Stimulated activated CD4-positive, alpha-beta T cell treated with anti-CD3 and anti-CD28 coated beads, Interleukin-2, amount 100 ng/mL, for 48 hours (primary cell): Measurements from ENCODE around the gene TTC7B.

Experiments used
- DNase-seq, 2 donors: peaks; one replicate each; pipeline ENCODE4 v3.0.0-alpha.2; 2020

The TTC7B gene

GRCh38 chr14:90519262-90519920 is 296.8 kb downstream of the TTC7B start:
- DNase-seq = no peak

- peak; percentile 48 to 56 for DNase-seq
These were observed 297.3 kb downstream of the TTC7B start for GRCh38 chr14:90518941-90519256.

GRCh38 chr14:90518069-90518940 is 297.9 kb downstream of the TTC7B start:
- DNase-seq = no peak

- DNase-seq = no peak
These were observed 299.0 kb downstream of the TTC7B start for GRCh38 chr14:90517076-90517841.

- no peak for DNase-seq
These were observed 301.7 kb downstream of the TTC7B start for GRCh38 chr14:90514566-90514965.

DNA sequence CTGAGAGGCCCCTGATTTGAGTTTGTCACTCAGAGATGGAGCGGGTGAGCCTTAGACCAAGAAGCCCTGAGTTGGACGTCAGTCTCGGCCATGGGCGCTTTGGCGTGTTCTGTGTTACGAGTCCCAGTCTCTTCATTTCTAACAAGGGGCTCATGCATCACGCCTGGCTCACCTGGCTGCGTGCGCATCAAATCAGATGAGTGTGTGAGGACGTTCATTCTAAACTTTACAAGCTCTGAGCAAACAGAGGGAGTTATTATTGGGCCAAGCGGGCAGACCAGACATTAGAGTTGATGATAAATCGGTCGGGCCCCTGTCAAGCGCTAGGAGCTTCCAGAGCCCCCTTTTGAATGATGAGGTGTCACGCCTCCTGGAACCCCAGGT is 302.2 kb downstream of the TTC7B start:
- DNase-seq = no peak

DNA sequence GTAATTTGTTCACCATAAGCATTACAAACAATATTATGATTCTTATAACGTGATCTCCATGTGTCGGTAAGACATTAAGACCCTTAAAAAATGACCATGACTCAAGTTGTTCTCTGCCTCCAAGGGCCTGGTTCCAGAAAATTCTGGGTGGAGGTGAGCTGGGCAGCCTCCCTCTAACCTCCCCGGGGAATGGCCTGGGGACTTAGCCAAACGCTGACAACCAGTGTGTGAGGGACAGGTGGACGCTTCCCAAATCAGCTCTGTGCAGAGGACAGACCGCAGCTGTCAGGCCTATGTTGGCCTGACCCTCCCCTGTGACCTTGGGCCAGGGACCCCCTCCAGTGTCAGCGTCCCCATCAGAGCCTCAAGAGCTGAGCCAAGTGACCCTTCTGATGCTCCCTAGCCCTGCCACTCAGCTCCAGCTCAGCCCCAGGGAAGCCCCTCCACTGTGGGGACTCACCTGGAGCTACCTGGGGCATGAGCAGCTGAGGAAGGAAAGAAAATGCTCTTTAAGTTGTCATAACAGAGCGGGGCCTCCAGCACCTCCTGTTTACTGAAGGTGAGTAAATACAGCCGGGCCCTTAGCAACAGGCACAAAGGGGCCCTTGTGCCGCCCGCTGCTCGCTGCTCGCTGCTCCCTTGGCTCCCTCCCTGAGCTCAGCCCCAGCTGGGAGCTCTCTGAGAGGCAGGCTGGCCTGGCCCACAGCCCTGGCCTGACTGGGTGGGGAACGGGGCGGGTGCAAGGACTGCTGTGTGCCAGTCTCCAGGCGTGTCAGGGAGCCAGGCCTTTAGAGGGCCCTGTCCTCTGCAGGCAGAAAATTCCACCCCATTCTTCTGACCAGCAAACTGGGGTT is 302.8 kb downstream of the TTC7B start:
- no peak for DNase-seq

DNA sequence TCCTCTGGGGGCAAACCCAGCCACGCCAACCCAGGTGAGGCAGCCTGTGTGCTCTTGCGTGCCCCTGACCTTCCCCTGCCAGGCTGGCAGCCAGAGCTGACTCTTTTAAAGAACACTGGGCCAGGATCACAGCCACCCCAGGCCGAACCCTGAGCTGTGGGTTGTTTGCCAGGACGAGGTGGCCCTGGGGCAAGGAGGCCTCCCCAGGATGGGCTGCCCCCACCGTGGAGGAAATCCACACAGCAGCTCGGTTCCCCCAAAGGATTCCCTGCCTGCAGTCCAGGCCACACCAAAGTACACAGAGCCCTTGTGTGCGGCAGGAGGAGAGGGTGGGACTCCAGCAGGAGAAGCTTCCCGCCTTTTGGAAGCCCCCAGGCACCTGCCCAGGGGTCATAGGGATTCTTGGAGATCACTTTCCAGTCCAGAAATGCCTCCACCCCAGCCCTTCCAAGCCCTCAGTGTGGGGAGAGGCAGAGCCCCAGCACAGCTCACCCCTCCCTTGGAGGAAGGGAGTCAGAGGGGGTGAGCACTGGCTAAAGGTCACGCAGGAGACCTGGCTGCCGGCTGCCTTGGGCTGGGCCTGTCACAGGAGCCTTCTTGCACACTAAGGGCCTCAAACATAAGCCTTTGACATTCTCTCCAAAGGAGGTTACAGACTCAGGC is 303.8 kb downstream of the TTC7B start:
- DNase-seq = no peak

DNA sequence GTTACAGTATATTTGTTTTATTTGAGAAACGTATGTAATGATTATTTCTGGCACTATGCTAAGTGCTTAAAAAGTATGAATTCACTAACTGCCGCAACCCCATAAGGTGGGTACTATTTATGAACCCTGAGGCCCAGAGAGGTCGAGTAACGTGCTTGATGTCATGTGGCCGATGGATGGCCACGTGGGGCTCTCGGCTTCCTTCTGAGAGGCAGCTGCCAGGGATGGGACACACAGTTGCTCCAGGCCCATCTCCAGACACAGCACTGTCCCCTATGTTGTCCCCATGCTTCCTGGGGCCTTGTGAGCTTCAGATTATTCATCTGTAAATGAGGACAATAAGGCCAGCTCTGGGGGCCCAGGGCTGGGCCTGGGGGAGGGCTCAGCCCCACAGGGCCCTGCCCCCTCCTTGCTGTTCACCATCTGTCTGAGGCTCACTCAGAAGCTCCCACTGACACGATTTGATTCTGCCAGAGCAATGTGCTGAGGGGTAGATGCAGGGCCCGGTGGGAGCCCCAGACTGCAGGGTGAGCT is 304.4 kb downstream of the TTC7B start:
- DNase-seq = no peak

GRCh38 chr14:90511252-90511651 is 305.0 kb downstream of the TTC7B start:
- DNase-seq = no peak

DNA sequence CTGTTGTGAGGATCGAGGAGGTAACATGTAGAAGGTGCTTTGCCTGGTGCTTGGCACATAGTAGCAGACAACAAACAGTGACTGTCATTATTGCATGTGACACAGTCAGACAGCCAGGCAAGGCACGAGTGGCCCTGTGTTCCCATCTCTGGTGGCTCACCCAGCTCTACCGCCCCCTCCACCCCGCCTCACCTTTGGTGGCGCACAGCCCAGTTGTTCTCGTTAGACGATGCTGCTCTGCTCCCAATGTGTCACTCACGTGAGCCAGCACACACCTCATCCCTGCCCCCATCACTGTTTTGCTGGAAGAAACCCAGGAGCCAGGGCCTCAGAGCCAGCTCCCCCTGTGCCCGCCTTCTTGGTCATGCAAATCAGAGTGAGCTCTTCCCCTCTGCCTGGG is 306.1 kb downstream of the TTC7B start:
- DNase-seq = no peak

DNA sequence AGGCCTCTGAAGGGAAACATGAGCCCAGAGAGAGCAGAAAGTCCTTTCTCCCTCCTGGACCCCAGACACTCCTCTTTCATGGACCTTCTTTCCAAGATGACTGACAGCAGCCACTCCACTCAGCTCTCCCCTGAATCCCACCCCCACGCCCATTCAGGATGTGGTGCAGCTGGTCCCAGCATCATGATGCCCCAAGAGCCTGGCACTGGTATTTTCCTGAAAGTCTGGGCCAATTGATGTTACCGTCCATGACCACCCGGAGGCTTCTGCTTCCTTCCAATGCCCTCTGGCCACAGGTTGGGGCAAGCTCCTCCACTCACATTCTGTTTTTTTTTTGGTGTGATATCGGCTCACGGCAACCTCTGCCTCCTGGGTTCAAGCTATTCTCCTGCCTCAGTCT is 306.8 kb downstream of the TTC7B start:
- no peak for DNase-seq

- no peak for DNase-seq
These were observed 307.5 kb downstream of the TTC7B start for GRCh38 chr14:90508536-90509254.

- no peak for DNase-seq
These were observed 308.2 kb downstream of the TTC7B start for GRCh38 chr14:90508036-90508435.

DNA sequence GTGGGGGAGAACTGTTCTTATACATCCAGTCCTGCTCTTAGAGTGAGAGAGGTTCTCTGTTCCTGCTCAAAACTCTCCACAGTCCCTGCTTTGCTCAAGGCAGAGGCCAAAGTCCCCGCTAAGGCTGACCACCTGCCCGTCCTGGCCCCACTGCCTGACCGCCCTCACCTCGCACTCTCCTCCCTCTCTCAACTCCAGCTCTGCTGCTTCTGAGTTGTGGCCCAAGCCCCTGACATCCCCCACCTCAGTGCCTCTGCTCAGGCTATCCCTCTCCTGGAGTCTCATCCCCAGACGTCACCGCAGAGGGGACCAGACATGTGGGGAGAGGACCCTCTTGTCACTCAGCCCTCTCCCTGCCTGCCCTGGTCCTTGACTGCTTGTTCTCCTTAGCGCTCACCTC is 308.8 kb downstream of the TTC7B start:
- no peak for DNase-seq

DNA sequence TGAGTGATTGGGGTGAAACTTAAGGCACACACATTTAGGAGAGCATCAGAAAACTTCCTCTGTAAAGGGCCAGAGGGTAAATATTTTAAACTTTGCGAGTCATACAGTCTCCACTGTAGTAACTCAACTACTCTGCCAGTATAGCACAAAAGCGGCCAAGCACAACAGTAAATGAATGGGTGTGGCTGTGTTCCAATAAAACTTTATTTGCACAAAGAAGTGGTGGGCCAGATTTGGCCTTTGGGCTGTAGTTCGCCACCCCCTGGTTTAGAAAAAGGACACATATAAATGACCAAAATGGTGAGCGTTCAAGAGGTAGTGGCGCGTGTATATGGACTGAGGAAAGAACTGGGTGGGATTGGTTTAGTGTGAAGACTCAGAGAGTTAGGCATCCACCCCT is 309.5 kb downstream of the TTC7B start:
- DNase-seq = no peak

- no peak for DNase-seq
These were observed 310.7 kb downstream of the TTC7B start for GRCh38 chr14:90505531-90505930.

- DNase-seq = no peak
These were observed 311.6 kb downstream of the TTC7B start for GRCh38 chr14:90504643-90505042.

DNA sequence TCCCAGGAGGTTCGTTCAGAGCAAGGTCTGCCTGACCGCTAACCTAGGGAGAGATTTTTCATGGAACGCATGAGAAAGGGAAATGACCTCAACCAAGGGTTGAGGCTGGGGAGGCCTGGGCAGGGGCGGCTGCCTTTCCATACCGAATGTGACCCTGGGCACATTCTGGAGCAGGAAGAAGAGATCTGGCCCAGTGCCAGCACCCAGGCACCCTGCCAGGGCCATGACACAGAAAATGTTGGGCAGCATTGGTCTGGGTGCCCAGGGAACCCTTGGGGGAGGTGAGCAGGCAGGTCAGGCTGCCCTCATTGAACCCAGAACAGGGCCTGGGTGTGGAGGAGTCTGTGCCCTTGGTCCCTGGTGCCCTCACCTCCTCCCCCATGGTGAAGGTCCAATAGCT is 312.6 kb downstream of the TTC7B start:
- no peak for DNase-seq

- no peak for DNase-seq
These were observed 313.5 kb downstream of the TTC7B start for GRCh38 chr14:90502760-90503159.

DNA sequence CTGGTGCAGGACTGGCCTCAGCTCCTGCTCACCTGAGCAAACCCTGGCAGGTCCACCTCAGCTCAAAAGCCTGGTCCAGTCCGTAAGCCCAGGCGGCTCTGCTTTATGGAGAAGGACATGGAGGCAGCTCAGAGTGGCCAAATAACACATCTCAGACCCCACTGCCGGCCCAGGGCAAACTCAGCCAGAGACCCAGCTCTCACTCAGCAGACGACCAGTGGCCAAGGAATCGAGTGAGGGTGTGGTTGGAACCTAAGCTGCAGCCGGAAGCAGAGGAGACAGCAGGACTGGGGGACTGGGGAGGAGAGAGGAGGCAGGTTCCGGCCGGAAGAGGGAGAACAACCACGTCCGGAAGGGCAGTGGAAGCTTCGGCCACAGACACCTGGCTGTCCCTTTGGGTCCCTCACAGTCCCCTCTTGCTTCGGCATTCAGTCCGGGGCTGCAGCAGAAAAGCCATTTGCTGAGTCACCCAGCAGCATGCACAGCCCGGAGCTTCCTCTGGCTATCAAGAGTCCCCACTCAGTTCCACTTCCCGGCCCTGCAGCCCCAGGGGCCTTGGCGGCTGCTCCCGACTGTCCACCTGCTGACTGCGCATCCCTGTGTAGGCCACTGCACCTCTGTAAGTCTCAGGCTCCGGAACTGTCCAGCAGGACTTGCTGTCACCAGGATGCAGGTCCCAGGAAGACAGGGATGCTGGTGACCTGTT is 315.4 kb downstream of the TTC7B start:
- no peak for DNase-seq
